ENCODE results near the gene PHLDA3.
A peak's percentile ranks its signal among the peaks of the same experiment; 100 is the strongest.

The PHLDA3 gene

GRCh38 chr1:201468844-201469644 is at the start of gene PHLDA3 (continued):
- TF ChIP-seq SP2 (tag by site-specific recombination; IDR thresholded peaks at IDR 0.05) (peak; percentile 64), ZNF184 (tag by site-specific recombination; IDR thresholded peaks at IDR 0.05) (no peak), ZNF214 (tag by site-specific recombination; IDR thresholded peaks at IDR 0.05; ENCODE audit: borderline replicate concordance) (no peak), ZNF560 (tag by site-specific recombination; IDR thresholded peaks at IDR 0.05; ENCODE audit: borderline replicate concordance) (no peak), ZSCAN30 (tag by site-specific recombination; IDR thresholded peaks at IDR 0.05) (peak; percentile 93), ZNF26 (tag by site-specific recombination; IDR thresholded peaks at IDR 0.05) (no peak), ZNF155 (tag by site-specific recombination; IDR thresholded peaks at IDR 0.05) (no peak), ZNF623 (tag by site-specific recombination; IDR thresholded peaks at IDR 0.05) (no peak), ZSCAN5A (tag by site-specific recombination; IDR thresholded peaks at IDR 0.05) (peak; percentile 92), ZNF433 (tag by site-specific recombination; IDR thresholded peaks at IDR 0.05; ENCODE audit: low read depth) (no peak), ZNF266 (tag by site-specific recombination; IDR thresholded peaks at IDR 0.05; ENCODE audit: low read depth) (no peak), ZNF610 (tag by site-specific recombination; IDR thresholded peaks at IDR 0.05; ENCODE audit: borderline replicate concordance) (peak; percentile 90; the same call in 1 of the 2 replicates), ZNF148 (tag by site-specific recombination; IDR thresholded peaks at IDR 0.05; ENCODE audit: borderline replicate concordance) (no peak), MZF1 (tag by site-specific recombination; IDR thresholded peaks at IDR 0.05; ENCODE audit: borderline replicate concordance) (no peak), ZNF16 (tag by site-specific recombination; IDR thresholded peaks at IDR 0.05; ENCODE audit: low read depth) (no peak), ZBTB11 (tag by site-specific recombination; conservative IDR thresholded peaks at IDR 0.05; ENCODE audit: low read depth) (0 out of 2 replicates have a peak, but pooled peaks have one; percentile 24), ZNF776 (tag by site-specific recombination; IDR thresholded peaks at IDR 0.05; ENCODE audit: borderline replicate concordance) (no peak), SP3 (tag by site-specific recombination; IDR thresholded peaks at IDR 0.05) (peak; percentile 59; the same call in 1 of the 2 replicates), PATZ1 (tag by site-specific recombination; IDR thresholded peaks at IDR 0.05) (peak; percentile 92), HOXA7 (CRISPR knock-in tag; IDR thresholded peaks at IDR 0.05; ENCODE audit: borderline replicate concordance) (no peak), ZNF792 (tag by site-specific recombination; IDR thresholded peaks at IDR 0.05) (no peak), ZNF580 (tag by site-specific recombination; IDR thresholded peaks at IDR 0.05) (0 out of 2 replicates have a peak, but pooled peaks have one; percentile 12), ZNF423 (tag by site-specific recombination; IDR thresholded peaks at IDR 0.05) (peak; percentile 95), ZNF416 (tag by site-specific recombination; IDR thresholded peaks at IDR 0.05) (no peak), ZNF596 (tag by site-specific recombination; IDR thresholded peaks at IDR 0.05) (no peak)
- TF ChIP-seq, protein P1, sequence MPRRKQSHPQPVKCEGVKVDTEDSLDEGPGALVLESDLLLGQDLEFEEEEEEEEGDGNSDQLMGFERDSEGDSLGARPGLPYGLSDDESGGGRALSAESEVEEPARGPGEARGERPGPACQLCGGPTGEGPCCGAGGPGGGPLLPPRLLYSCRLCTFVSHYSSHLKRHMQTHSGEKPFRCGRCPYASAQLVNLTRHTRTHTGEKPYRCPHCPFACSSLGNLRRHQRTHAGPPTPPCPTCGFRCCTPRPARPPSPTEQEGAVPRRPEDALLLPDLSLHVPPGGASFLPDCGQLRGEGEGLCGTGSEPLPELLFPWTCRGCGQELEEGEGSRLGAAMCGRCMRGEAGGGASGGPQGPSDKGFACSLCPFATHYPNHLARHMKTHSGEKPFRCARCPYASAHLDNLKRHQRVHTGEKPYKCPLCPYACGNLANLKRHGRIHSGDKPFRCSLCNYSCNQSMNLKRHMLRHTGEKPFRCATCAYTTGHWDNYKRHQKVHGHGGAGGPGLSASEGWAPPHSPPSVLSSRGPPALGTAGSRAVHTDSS (tag by site-specific recombination; IDR thresholded peaks at IDR 0.05), result no peak
